ENCODE results near the gene KDM8. TPM values are rescaled to one million over a fixed set of nuclear protein-coding genes. Genes with fewer than 3 reads are reported as not detected.

KDM8 gene
- total RNA-seq (2022; extraction: Qiagen RNA extraction), result 2.2 to 3.0 TPM (median 2.8 TPM) in 5 replicates

DNA sequence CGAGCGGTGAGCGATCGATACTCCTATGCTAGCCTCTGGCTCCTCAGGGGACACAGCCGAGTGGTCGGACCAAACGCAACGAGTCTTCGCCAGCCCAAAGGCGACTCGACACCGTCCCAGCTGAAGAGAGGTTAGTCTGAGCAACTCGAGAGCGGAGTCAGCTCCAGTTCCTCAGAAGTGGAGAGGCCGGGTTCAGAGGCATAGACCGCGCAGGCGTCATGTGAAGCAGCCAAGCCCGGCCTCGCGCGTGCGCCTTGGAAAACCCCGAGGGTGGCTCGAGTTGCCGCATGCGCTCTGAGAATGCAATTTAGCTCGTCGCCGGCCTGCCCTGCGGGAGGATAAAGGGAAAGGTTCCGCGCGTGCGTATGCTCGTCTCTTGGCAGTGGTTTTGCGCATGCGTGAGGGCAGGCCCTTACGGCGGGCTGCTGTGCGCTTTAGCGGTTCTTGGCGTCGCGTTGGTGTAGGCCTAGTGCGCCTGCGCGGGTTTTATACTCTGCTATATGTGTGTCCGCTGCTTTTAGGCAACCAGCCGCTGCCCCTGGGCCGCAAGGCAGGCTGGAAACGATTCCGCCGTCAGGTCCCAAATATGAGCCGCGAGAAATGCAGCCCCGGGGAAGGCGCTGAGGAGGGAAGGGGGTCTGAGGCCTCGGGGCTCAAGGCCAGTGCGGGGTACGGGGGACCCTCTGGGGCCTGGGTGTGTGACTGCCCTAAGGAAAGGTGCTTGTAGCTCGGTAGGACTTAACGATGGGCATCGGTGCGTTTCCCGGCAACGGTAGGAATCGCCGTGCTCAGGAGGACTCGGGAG is at the start of gene KDM8:
TSS of gene KDM8 (plus strand) at position 20 of the 805 bp plus-strand sequence. CDS start 6,598 bp downstream, outside the sequence.

GRCh38 chr16:27268376-27269299 is 65.3 kb downstream of the KDM8 start, which contains the start of gene NSMCE1:
Gene NSMCE1, minus strand, starts transcription at chr16:27268772. Its CDS starts 11,202 bp downstream, at chr16:27257570.

Other genes starting within 250 kb of the KDM8 start
- gene C16orf82, start 136.6 kb upstream of the KDM8 start, total RNA-seq (2022; extraction: Qiagen RNA extraction), result not detected in 5 replicates
- 57.0 to 58.8 TPM (median 57.5 TPM) in 5 replicates for gene NSMCE1, start 65.2 kb downstream of the KDM8 start, total RNA-seq (2022; extraction: Qiagen RNA extraction)
- gene IL4R, start 110.4 kb downstream of the KDM8 start, total RNA-seq (2022; extraction: Qiagen RNA extraction), result 28.3 to 34.4 TPM (median 33.1 TPM) in 5 replicates
- gene IL21R, start 198.6 kb downstream of the KDM8 start, total RNA-seq (2022; extraction: Qiagen RNA extraction), result 0.03 TPM in 2 of 5 replicates, not detected in the others

Data from A549 treated with Hydrocortisone at 1 μM for 4 hours (cell line).